NT2/D1 (cell line): ENCODE data around the gene PODXL.

Experiments
- DNase-seq: peaks from one replicate; pipeline ENCODE4 v3.0.0-alpha.2; 2011; ENCODE audit warnings: low read depth, low spot score
- H3K27me3 ChIP-seq: 2 replicates; pipeline ENCODE4 v1.6.0; 2011; ENCODE audit warnings: mild to moderate bottlenecking; ENCODE audit not compliant: insufficient read length, insufficient read depth
- H3K36me3 ChIP-seq: 2 replicates; pipeline ENCODE4 v1.6.1; 2011; ENCODE audit warnings: mild to moderate bottlenecking, low read length, mixed read lengths; ENCODE audit not compliant: insufficient read depth, insufficient read length
- H3K4me1 ChIP-seq: 2 replicates; pipeline ENCODE4 v1.5.1; 2011; ENCODE audit not compliant: insufficient read depth, insufficient read length
- H3K4me3 ChIP-seq: 2 replicates; pipeline ENCODE4 v1.5.1; 2011; ENCODE audit warnings: low read depth; ENCODE audit not compliant: insufficient read length
- H3K9ac ChIP-seq: 2 replicates; pipeline ENCODE4 v1.6.0; 2011; ENCODE audit warnings: low read depth; ENCODE audit not compliant: insufficient read length
- H3K9me3 ChIP-seq: 2 replicates; pipeline ENCODE4 v1.5.1; 2011; ENCODE audit warnings: mild to moderate bottlenecking, low read length; ENCODE audit not compliant: insufficient read depth
- SUZ12 ChIP-seq: IDR thresholded peaks from 2 replicates; pipeline ENCODE4 v1.6.1; 2011; ENCODE audit not compliant: insufficient read length, insufficient read depth; ENCODE audit errors: extremely low read depth
- YY1 ChIP-seq: IDR thresholded peaks from 2 replicates; pipeline ENCODE4 v1.6.1; 2011; ENCODE audit not compliant: insufficient read length, insufficient read depth
- ZNF274 ChIP-seq: IDR thresholded peaks from 2 replicates; pipeline ENCODE4 v1.6.1; 2011; ENCODE audit warnings: mild to moderate bottlenecking, low read depth, low read length

Gene PODXL

DNA sequence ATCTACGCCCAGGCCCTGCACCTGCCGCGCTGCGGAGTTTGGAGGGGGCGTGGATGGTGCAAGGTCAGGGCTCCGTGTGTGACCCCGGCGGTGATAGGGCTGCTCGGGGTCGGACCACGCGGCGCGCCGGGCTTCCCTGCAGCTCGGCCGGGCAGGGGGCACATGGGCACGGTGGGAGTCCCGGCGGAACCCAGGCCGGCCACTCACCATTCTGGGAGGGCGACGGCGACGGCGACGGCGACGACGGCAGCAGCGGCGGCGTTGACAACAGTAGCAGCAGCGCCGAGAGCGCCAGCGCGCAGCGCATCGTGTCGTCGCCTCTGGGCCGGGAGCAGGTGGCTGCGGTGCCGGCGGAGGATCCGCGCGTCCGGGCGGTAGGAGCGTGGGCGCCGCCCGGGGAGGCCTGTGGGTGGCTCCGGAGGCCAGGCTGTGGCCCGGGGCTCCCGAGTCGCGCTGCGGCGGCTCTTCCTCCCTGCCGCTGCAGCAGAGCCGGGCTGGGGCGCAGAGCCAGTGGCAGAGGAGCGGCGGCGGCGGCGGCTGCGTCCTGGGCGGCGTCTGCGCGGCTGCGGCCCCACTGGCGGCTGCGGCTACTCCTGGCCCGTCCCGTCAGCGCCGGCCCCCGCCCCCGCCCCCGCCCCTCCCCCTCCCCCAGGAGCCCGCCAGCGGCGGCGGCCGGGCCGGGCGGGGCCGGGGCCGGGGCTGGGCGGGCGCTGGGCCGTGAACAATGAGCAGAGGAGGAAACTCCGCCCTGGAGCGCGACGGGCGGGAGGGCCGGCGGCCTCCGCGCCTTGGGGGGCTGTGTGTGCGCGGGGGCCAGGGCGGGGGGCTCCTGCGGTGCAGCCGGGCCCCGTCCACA is at the start of gene PODXL:
TSS of gene PODXL (minus strand) at position 576 of the 856 bp plus-strand sequence. CDS start at position 307, 269 bp downstream.
- Histone ChIP-seq H3K36me3 (peaks cover 47% of the 10 kb centered on the region), H3K27me3 (no peaks in the 10 kb centered on the region), H3K9me3 (no peaks in the 10 kb centered on the region), H3K4me1 (peaks cover 3% of the 10 kb centered on the region), H3K4me3 (peak within 1 kb of the TSS; percentile 97), H3K9ac (peak within 1 kb of the TSS; percentile 99)
- TF ChIP-seq SUZ12 (no peak), ZNF274 (no peak), YY1 (no peak)
- no peak for DNase-seq

DNA sequence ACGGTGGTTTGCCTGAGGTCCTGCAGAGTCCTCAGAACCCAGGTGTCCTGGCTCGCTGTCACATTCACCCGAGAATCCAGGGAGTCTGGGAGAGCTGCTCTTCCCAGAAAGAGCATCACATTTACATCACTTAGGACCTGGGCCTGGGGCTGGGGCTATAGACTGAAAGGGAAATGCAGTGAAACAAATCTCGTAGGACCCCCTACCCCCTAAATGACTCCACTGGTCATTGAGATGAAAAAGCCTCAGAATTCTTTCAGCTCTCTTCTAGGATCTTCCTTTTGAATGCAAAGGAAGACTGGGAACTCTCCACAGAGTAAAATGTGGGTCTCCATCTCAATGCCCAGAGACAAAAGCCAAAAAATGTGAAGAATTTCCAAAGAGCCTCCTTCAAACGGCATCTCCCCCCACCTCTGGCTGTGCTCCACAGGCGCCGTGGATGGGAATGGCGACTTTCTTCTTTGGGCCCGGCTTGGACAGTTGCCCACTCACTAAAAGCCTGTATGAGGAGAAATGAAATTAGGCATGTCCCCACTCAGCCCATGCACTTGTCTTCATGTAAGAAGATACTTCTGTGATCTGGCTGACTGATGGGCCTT is 49.0 kb upstream of the PODXL start:
- peak; percentile 98 for DNase-seq

DNA sequence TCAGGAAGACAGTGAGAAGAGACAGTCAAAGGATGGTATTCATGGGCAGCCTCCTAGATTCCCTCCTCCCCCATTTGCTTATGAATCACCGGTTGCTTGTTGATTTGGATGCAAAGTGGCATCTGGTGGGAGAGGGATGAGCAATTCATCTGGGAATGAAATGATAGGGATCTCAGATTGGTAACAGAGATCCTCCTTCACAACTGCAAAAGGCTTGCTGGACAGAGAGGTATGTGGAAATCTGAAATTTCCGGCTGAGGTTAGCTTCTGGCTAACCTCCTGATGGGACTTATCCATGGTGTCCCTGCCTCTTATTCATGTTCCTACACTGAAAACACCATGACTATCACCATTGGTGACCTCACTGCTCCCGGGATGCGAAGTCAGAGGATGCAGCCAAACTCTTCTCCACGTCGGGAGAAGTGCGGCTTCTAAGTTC is 48.4 kb upstream of the PODXL start:
- H3K9me3 ChIP-seq, result no peaks in the 10 kb centered on the region
- H3K36me3 ChIP-seq, result no peaks in the 10 kb centered on the region
- peak; percentile 98 for DNase-seq
- H3K27me3 ChIP-seq, result no peaks in the 10 kb centered on the region
- TF ChIP-seq YY1 (no peak), ZNF274 (no peak), SUZ12 (no peak)
- peak overlapping the region; percentile 91 for H3K9ac ChIP-seq
- peaks cover 29% of the 10 kb centered on the region for H3K4me1 ChIP-seq
- peak overlapping the region; percentile 12 for H3K4me3 ChIP-seq

More for the DNA sequence above, 49.0 kb upstream of the PODXL start:
- Histone ChIP-seq H3K9me3 (no peaks in the 10 kb centered on the region), H3K4me3 (peak overlapping the region; percentile 12), H3K36me3 (no peaks in the 10 kb centered on the region), H3K27me3 (no peaks in the 10 kb centered on the region), H3K4me1 (peaks cover 30% of the 10 kb centered on the region), H3K9ac (peak overlapping the region; percentile 91)
- TF ChIP-seq YY1 (peak; percentile 44), ZNF274 (no peak)

GRCh38 chr7:131603932-131604331 is 47.5 kb upstream of the PODXL start:
- Histone ChIP-seq H3K4me1 (peaks cover 28% of the 10 kb centered on the region), H3K9ac (peak overlapping the region; percentile 91), H3K4me3 (no peak overlapping the region), H3K36me3 (no peaks in the 10 kb centered on the region), H3K27me3 (no peaks in the 10 kb centered on the region), H3K9me3 (no peaks in the 10 kb centered on the region)
- TF ChIP-seq ZNF274 (no peak), SUZ12 (no peak), YY1 (no peak)
- no peak for DNase-seq

DNA sequence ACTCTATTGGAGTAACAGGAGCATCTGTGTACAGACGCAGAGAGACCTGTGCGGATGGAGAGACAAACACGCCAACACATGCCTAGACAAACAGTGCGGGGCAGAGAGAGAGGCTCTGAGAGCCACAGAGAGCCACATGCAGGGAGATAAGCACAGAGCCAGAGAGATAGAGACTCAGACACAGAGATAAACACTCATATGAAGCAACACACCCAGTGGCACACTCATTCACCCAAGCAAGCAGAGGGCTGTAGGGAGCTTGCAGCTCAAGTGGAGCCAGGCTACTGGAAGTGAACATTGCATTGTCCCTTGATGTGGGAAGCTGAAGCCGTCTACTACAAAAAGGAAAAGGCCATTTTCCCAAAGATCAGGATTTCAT is 46.6 kb upstream of the PODXL start:
- no peaks in the 10 kb centered on the region for H3K27me3 ChIP-seq
- peak overlapping the region; percentile 83 for H3K9ac ChIP-seq
- H3K4me3 ChIP-seq, result no peak overlapping the region
- DNase-seq, result no peak
- no peak for TF ChIP-seq SUZ12
- TF ChIP-seq YY1, result no peak
- no peak for TF ChIP-seq ZNF274
- no peaks in the 10 kb centered on the region for H3K36me3 ChIP-seq
- no peaks in the 10 kb centered on the region for H3K9me3 ChIP-seq
- H3K4me1 ChIP-seq, result peaks cover 25% of the 10 kb centered on the region

- no peak for DNase-seq
- H3K4me1 ChIP-seq, result peaks cover 21% of the 10 kb centered on the region
Measured at GRCh38 chr7:131602304-131602993, 46.0 kb upstream of the PODXL start.

More at GRCh38 chr7:131602304-131602993, 46.0 kb upstream of the PODXL start:
- no peaks in the 10 kb centered on the region for H3K36me3 ChIP-seq
- H3K4me3 ChIP-seq, result no peak overlapping the region
- TF ChIP-seq YY1 (no peak), ZNF274 (no peak), SUZ12 (no peak)
- H3K9ac ChIP-seq, result peak overlapping the region; percentile 83
- no peaks in the 10 kb centered on the region for H3K27me3 ChIP-seq
- H3K9me3 ChIP-seq, result no peaks in the 10 kb centered on the region
